Epithelial cell of proximal tubule (primary cell): ENCODE results near the gene HTR3B. TPM values are rescaled to one million over a fixed set of nuclear protein-coding genes. Genes with fewer than 3 reads are reported as not detected.
"Not testable (repeated sequence)": the region's sequence is repeated elsewhere in the genome, so short reads cannot be mapped to it uniquely, and the experiment has no call there.

Experiments
- DNase-seq: peaks from one replicate; pipeline ENCODE4 v3.0.0-alpha.2; 2011; ENCODE audit warnings: low read depth
- H3K4me3 ChIP-seq: 2 replicates; pipeline ENCODE4 v1.5.1; 2011; ENCODE audit warnings: low read depth, mild to moderate bottlenecking, low read length
- total RNA-seq: library from RNA; depleted of rRNA; stranded (reverse); fragments of >200 nt; gene quantifications from 2 replicates; pipeline ENCODE4 v1.2.3, GENCODE V29; 2015
- TF ChIP-seq, protein P1 (sequence below): conservative IDR thresholded peaks from 2 replicates; pipeline ENCODE4 v1.5.1; 2012; ENCODE audit warnings: low read depth, mild to moderate bottlenecking, low read length

The HTR3B gene
- total RNA-seq, 1 donor from 2014 or later: not detected

GRCh38 chr11:113942256-113942655 lies 37.7 kb downstream of the HTR3B start:
- TF ChIP-seq, protein P1, sequence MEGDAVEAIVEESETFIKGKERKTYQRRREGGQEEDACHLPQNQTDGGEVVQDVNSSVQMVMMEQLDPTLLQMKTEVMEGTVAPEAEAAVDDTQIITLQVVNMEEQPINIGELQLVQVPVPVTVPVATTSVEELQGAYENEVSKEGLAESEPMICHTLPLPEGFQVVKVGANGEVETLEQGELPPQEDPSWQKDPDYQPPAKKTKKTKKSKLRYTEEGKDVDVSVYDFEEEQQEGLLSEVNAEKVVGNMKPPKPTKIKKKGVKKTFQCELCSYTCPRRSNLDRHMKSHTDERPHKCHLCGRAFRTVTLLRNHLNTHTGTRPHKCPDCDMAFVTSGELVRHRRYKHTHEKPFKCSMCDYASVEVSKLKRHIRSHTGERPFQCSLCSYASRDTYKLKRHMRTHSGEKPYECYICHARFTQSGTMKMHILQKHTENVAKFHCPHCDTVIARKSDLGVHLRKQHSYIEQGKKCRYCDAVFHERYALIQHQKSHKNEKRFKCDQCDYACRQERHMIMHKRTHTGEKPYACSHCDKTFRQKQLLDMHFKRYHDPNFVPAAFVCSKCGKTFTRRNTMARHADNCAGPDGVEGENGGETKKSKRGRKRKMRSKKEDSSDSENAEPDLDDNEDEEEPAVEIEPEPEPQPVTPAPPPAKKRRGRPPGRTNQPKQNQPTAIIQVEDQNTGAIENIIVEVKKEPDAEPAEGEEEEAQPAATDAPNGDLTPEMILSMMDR: no peak
- no peak for DNase-seq
- H3K4me3 ChIP-seq: no peak overlapping the region

- DNase-seq, H3K4me3 ChIP-seq: not testable (repeated sequence)
Observed at GRCh38 chr11:113946162-113946561, 41.6 kb downstream of the HTR3B start.

GRCh38 chr11:113947994-113948393 lies 43.4 kb downstream of the HTR3B start:
- DNase-seq: no peak
- TF ChIP-seq, protein P1: no peak

DNA sequence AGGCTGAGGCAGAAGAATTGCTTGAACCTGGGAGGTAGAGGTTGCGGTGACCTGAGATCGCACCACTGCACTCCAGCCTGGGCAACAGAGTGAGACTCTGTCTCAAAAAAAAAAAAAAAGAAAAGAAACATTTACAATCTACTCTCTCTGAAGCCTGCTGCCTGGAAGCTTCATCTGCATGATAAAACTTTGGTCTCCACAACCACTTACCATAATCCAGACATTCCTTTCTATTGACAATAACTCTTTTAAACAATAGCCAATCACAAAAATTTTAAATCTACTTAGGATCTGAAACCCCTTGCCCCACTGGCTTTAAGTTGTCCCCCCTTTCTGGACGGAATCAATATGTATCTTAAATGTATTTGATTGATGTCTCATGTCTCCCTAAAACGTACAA lies 45.3 kb downstream of the HTR3B start:
- TF ChIP-seq, protein P1: no peak
- no peak for DNase-seq
- H3K4me3 ChIP-seq: no peak overlapping the region

More at GRCh38 chr11:113947994-113948393, 43.4 kb downstream of the HTR3B start:
- H3K4me3 ChIP-seq: no peak overlapping the region

GRCh38 chr11:113951537-113951936 lies 46.9 kb downstream of the HTR3B start:
- no peak overlapping the region for H3K4me3 ChIP-seq
- TF ChIP-seq, protein P1: no peak
- no peak for DNase-seq

DNA sequence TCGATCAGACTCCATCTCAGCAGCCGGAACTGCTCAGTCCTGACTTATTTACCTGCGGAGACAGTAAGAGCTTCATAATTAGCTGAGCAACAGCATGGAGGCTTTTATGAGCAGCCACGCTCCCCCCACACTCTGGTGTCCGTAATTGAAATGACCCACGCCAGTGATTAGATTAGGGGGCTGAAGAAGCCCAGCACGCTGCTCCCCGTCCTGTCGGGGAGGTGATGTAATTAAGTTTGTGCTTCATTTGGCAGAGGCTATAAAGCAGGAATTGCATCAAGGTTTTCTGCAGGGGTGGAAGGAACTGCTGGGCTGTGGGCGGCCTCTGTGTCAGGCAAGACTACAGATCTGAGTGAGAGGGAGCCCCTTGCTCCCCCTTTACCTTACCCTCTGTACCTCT lies 47.5 kb downstream of the HTR3B start:
- no peak overlapping the region for H3K4me3 ChIP-seq
- TF ChIP-seq, protein P1: no peak
- DNase-seq: no peak

GRCh38 chr11:113952588-113952987 lies 48.0 kb downstream of the HTR3B start:
- DNase-seq: no peak
- TF ChIP-seq, protein P1: no peak
- no peak overlapping the region for H3K4me3 ChIP-seq
